CD14-positive monocyte (primary cell): ENCODE measurements around the gene SLC22A17. TPM values are rescaled to one million over a fixed set of nuclear protein-coding genes. Genes with fewer than 3 reads are reported as not detected.

Source experiments
- DNase-seq, 3 donors: peaks; one replicate each; pipeline ENCODE4 v3.0.0-alpha.2; 2011 to 2022
- H2AFZ ChIP-seq: 2 replicates; pipeline ENCODE4 v1.6.0; 2012; ENCODE audit warnings: mild to moderate bottlenecking, low read depth, low read length, inconsistent platforms; ENCODE audit not compliant: insufficient read depth, poor library complexity, severe bottlenecking
- H3K27ac ChIP-seq, 2 donors: 1 replicate in 1 of 2; 2 replicates in 1 of 2; pipeline ENCODE4 v1.5.1; 2012 to 2013; ENCODE audit warnings: low read length in 2 of 2, control low read depth in 1 of 2, inconsistent platforms in 1 of 2, low read depth in 1 of 2, mild to moderate bottlenecking in 1 of 2
- H3K27me3 ChIP-seq, 2 donors: one replicate each; pipeline versions ENCODE4 v1.6.0 to v1.6.1; 2011 to 2013; ENCODE audit warnings: low read length in 2 of 2; ENCODE audit not compliant: control insufficient read depth in 2 of 2, insufficient read depth in 2 of 2
- H3K36me3 ChIP-seq, 2 donors: replicated peaks in 1 of 2; 1 replicate in 1 of 2; 2 replicates in 1 of 2; pipeline versions ENCODE4 v1.5.1 to v1.6.1; 2012 to 2013; ENCODE audit warnings: low read length in 2 of 2, control low read depth in 1 of 2, inconsistent platforms in 1 of 2, mild to moderate bottlenecking in 1 of 2; ENCODE audit not compliant: insufficient read depth in 2 of 2, control insufficient read depth in 1 of 2
- H3K4me1 ChIP-seq, 2 donors: 1 replicate in 1 of 2; 2 replicates in 1 of 2; pipeline versions ENCODE4 v1.5.1 to v1.6.1; 2012 to 2013; ENCODE audit warnings: low read length in 2 of 2, control low read depth in 1 of 2, inconsistent platforms in 1 of 2, mild to moderate bottlenecking in 1 of 2, moderate library complexity in 1 of 2; ENCODE audit not compliant: insufficient read depth in 2 of 2, control insufficient read depth in 1 of 2
- H3K4me2 ChIP-seq: replicated peaks from 2 replicates; pipeline ENCODE3; 2012; ENCODE audit warnings: low read length, moderate library complexity, mild to moderate bottlenecking; ENCODE audit not compliant: poor library complexity, severe bottlenecking; ENCODE audit errors: extremely low read depth
- H3K4me3 ChIP-seq, 3 experiments: fragments of 200-600 bp in 1 of 3; sonication (generic) in 1 of 3; replicated peaks in 1 of 3; 1 replicate in 2 of 3; 2 replicates in 1 of 3; pipeline ENCODE4 v1.5.1; 2011 to 2013; ENCODE audit warnings: low read length in 3 of 3, mild to moderate bottlenecking in 3 of 3, control low read depth in 2 of 3, low read depth in 2 of 3, inconsistent platforms in 1 of 3, moderate library complexity in 1 of 3
- H3K79me2 ChIP-seq: 2 replicates; pipeline ENCODE4 v1.6.0; 2012; ENCODE audit warnings: mild to moderate bottlenecking, control low read depth, inconsistent platforms, low read length, moderate library complexity; ENCODE audit not compliant: insufficient read depth
- H3K9ac ChIP-seq: 2 replicates; pipeline ENCODE4 v1.6.0; 2017; ENCODE audit warnings: low read length, mild to moderate bottlenecking; ENCODE audit not compliant: insufficient read depth, poor library complexity, severe bottlenecking
- H3K9me3 ChIP-seq, 2 donors: replicated peaks in 1 of 2; 1 replicate in 1 of 2; 2 replicates in 1 of 2; pipeline versions ENCODE4 v1.5.1 to v1.6.1; 2012 to 2013; ENCODE audit warnings: low read length in 2 of 2, control low read depth in 1 of 2; ENCODE audit not compliant: control insufficient read depth in 1 of 2, insufficient read depth in 1 of 2
- H4K20me1 ChIP-seq: 2 replicates; pipeline ENCODE4 v1.6.0; 2012; ENCODE audit warnings: mild to moderate bottlenecking, low read length, control low read depth, moderate library complexity; ENCODE audit not compliant: insufficient read depth
- H3K27ac Mint-ChIP-seq, 7 donors: one replicate each; pipeline ENCODE4 v1.8.0; 2020; ENCODE audit warnings: mild to moderate bottlenecking in 7 of 7, mixed read lengths in 7 of 7, moderate library complexity in 6 of 7, inconsistent platforms in 2 of 7
- H3K27me3 Mint-ChIP-seq, 3 donors: one replicate each; pipeline ENCODE4 v1.8.0; 2021 to 2022; ENCODE audit warnings: low read depth in 3 of 3, mild to moderate bottlenecking in 3 of 3, mixed read lengths in 3 of 3, moderate library complexity in 3 of 3, inconsistent platforms in 1 of 3
- H3K36me3 Mint-ChIP-seq, 2 donors: one replicate each; pipeline ENCODE4 v1.8.0; 2020; ENCODE audit warnings: mixed read lengths in 2 of 2, inconsistent platforms in 1 of 2, mild to moderate bottlenecking in 1 of 2
- H3K4me1 Mint-ChIP-seq: one replicate; pipeline ENCODE4 v1.8.0; 2020; ENCODE audit warnings: mild to moderate bottlenecking, mixed read lengths
- H3K4me3 Mint-ChIP-seq, 2 donors: one replicate each; pipeline ENCODE4 v1.8.0; 2020; ENCODE audit warnings: mild to moderate bottlenecking in 2 of 2, mixed read lengths in 2 of 2, moderate library complexity in 1 of 2
- H3K9me3 Mint-ChIP-seq, 7 donors: one replicate each; pipeline ENCODE4 v1.8.0; 2020 to 2022; ENCODE audit warnings: mixed read lengths in 7 of 7, mild to moderate bottlenecking in 6 of 7, moderate library complexity in 6 of 7, inconsistent platforms in 2 of 7
- WGBS: methylation state at CpG from one replicate; pipeline ENCODE4 v1.1.5; 2013; ENCODE audit warnings: missing lambda C conversion rate; ENCODE audit not compliant: insufficient coverage; 5-methylcytosine and 5-hydroxymethylcytosine counted together
- intact Hi-C, 2 donors: fragments of 100-400 bp; cut with micrococcal nuclease; formaldehyde crosslinking; loops; one replicate each; pipeline versions ENCODE4 v1.15.0 to v1.15.1; 2023
- polyA plus RNA-seq, 3 donors: library from polyadenylated mRNA; depleted of rRNA in 1 of 3; unstranded in 2 of 3; stranded (reverse) in 1 of 3; fragments of 300-500 nt in 2 of 3; fragments of >200 nt in 1 of 3; fragmentation: Illumina TruSeq in 2 of 3; gene quantifications; 1 replicate in 2 of 3; 2 replicates in 1 of 3; pipeline ENCODE4 v1.2.3, GENCODE V29; 2012 to 2021
- TF ChIP-seq, protein P1 (sequence below): fragments of 200-600 bp; IDR thresholded peaks from one replicate; pipeline ENCODE4 v1.8.0; 2022; ENCODE audit warnings: antibody characterized with exemption, mild to moderate bottlenecking

The SLC22A17 gene
- polyA plus RNA-seq, 3 donors: not detected

DNA sequence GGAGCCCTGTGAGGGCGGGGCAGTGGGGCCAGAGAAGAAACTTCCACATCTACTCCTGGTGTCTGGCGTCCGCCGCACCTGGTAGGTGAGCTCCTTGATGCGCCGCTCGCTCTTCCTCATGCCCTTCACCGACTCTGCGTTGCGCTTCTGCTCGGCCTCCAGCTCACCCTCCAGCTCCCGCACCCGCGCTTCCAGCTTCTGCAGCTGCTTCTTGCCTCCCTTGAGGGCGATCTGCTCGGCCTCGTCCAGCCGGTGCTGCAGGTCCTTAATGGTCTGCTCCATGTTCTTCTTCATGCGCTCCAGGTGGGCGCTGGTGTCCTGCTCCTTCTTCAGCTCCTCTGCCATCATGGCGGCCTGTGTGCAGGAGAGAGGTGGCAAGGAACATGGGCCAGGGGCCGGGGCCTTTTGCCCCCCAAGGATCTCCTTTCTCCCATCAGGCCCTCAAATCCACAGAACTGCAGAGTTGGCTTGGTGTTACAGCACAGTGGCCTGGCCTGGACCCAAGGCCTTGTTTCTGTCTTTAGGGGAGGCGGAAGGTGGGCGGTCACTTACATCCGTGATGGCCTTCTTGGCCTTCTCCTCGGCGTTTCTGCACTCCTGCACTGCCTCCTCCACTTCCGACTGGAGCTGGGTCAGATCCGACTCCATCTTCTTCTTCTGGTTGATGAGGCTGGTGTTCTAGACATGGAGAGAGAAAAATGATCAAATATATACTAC lies 31.8 kb upstream of the SLC22A17 start:
- H3K4me1 ChIP-seq: no peaks in the 10 kb centered on the region
- H3K9me3 ChIP-seq: no peaks in the 10 kb centered on the region
- no peak overlapping the region for H3K9ac ChIP-seq
- no peak overlapping the region for H3K4me3 ChIP-seq
- intact Hi-C loops: no loop called here
- 96% methylated on average over 18 of the region's 29 CpGs for WGBS
- Mint-ChIP-seq H3K4me1 (no peaks in the 10 kb centered on the region), H3K36me3 (no peaks in the 10 kb centered on the region), H3K27ac (no peak overlapping the region), H3K27me3 (peaks cover 3 to 12% (median 9%) of the 10 kb centered on the region in 3 donors), H3K4me3 (no peak overlapping the region), H3K9me3 (peaks cover 0 to 1% (median 0%) of the 10 kb centered on the region in 7 donors)
- H2AFZ ChIP-seq: no peak overlapping the region
- TF ChIP-seq, protein P1, sequence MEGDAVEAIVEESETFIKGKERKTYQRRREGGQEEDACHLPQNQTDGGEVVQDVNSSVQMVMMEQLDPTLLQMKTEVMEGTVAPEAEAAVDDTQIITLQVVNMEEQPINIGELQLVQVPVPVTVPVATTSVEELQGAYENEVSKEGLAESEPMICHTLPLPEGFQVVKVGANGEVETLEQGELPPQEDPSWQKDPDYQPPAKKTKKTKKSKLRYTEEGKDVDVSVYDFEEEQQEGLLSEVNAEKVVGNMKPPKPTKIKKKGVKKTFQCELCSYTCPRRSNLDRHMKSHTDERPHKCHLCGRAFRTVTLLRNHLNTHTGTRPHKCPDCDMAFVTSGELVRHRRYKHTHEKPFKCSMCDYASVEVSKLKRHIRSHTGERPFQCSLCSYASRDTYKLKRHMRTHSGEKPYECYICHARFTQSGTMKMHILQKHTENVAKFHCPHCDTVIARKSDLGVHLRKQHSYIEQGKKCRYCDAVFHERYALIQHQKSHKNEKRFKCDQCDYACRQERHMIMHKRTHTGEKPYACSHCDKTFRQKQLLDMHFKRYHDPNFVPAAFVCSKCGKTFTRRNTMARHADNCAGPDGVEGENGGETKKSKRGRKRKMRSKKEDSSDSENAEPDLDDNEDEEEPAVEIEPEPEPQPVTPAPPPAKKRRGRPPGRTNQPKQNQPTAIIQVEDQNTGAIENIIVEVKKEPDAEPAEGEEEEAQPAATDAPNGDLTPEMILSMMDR: no peak
- H3K27me3 ChIP-seq: no peaks in the 10 kb centered on the region
- no peaks in the 10 kb centered on the region for H3K79me2 ChIP-seq
- H3K4me2 ChIP-seq: no peak overlapping the region
- DNase-seq: no peak
- H4K20me1 ChIP-seq: no peaks in the 10 kb centered on the region
- H3K27ac ChIP-seq: no peak overlapping the region
- H3K36me3 ChIP-seq: no peaks in the 10 kb centered on the region

DNA sequence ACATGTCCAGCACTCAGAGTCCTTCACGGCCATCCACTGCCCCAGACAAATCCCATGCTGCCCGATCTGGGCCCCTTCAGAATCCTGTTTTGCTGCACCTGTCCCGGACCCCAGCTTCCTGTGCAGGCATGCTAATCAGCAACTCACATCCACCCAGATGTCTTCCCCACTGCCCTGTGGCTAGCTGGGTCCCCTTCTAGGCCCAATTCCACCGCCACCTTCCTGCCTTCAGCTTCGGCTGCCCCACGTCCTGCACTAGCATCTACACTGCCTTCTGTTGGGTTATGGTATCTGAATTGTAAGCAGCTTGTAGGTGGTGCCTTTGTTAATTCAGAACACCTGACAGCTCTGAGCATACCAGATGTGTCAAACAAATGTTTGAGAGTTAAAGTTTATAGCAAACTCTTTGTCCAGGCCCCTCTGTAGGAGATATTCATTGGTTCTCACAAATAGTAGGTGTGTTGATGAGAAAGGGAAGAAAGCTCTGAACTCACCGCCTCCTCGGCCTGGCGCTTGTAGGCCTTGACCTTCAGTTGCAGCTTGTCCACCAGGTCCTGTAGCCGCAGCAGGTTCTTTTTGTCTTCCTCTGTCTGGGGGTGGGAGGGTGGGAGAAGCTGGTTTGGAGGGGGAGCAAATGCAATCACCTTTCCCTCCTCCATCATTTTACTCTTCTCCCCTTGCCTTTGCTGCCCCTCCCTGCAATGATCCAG lies 30.2 kb upstream of the SLC22A17 start:
- H3K9me3 Mint-ChIP-seq: peaks cover 0 to 1% (median 0%) of the 10 kb centered on the region in 7 donors
- no peaks in the 10 kb centered on the region for H3K9me3 ChIP-seq
- TF ChIP-seq, protein P1: no peak
- H3K4me3 ChIP-seq: no peak overlapping the region
- no peaks in the 10 kb centered on the region for H3K4me1 Mint-ChIP-seq
- H3K36me3 Mint-ChIP-seq: no peaks in the 10 kb centered on the region
- no peak overlapping the region for H3K27ac ChIP-seq
- peak overlapping the region in 1 of 7 donors; percentile 44 for H3K27ac Mint-ChIP-seq
- DNase-seq: no peak
- H3K27me3 ChIP-seq: no peaks in the 10 kb centered on the region
- H3K4me2 ChIP-seq: no peak overlapping the region
- WGBS: 17% methylated on average over 3 of the region's 10 CpGs
- no peaks in the 10 kb centered on the region for H3K4me1 ChIP-seq
- H3K27me3 Mint-ChIP-seq: peaks cover 3 to 12% (median 11%) of the 10 kb centered on the region in 3 donors
- no peaks in the 10 kb centered on the region for H3K36me3 ChIP-seq
- no peaks in the 10 kb centered on the region for H4K20me1 ChIP-seq
- no peak overlapping the region for H3K9ac ChIP-seq
- intact Hi-C loops: no loop called here
- H3K4me3 Mint-ChIP-seq: peak overlapping the region in 1 of 2 donors; percentile 19
- H2AFZ ChIP-seq: no peak overlapping the region
- no peaks in the 10 kb centered on the region for H3K79me2 ChIP-seq
